ENCODE results near the gene PPIL6.

DNA sequence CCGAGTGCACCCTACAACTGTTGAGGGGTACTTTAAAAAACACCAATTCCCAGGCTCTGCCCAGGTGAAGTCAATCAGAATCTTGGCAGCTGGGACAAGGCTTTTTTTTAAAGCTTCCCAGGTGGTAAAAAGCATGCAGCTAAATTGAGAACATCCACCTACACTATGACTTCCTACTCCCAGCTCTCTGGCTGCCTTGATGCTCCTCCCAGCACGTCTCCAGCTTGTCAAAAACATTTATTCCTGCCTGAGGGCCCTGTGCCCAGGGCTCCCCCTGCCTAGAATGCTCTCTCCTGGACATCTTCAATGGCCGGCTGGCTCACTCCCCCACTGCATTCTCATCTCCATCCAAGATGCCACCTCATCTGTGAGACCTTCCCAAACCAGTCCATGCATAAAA, 32.7 kb upstream of the PPIL6 start:
- TF ChIP-seq TAF1 (IDR thresholded peaks at IDR 0.05; ENCODE audit: low read depth, low read length) (no peak), POLR2A (IDR thresholded peaks at IDR 0.05; ENCODE audit: low read depth, low read length) (no peak), POLR2AphosphoS5 (IDR thresholded peaks at IDR 0.05; ENCODE audit: low read depth, low read length) (no peak), PAX5 (IDR thresholded peaks at IDR 0.05; ENCODE audit: insufficient read depth, low read length, severe bottlenecking) (no peak)

Measured in GM12891 (cell line).